ENCODE results near the gene TJP1.
"Not testable (repeated sequence)": the region's sequence is repeated elsewhere in the genome, so short reads cannot be mapped to it uniquely, and the experiment has no call there.

Gene TJP1

GRCh38 chr15:29680465-29681165 lies 141.7 kb downstream of the TJP1 start:
- no peak for DNase-seq

- DNase-seq, result no peak
Observed at GRCh38 chr15:29678504-29679034, 143.7 kb downstream of the TJP1 start.

- DNase-seq, result no peak
Observed at GRCh38 chr15:29677871-29678461, 144.3 kb downstream of the TJP1 start.

- no peak for DNase-seq
Observed at GRCh38 chr15:29677455-29677854, 144.8 kb downstream of the TJP1 start.

- DNase-seq, result no peak
Observed at GRCh38 chr15:29676961-29677402, 145.3 kb downstream of the TJP1 start.

- DNase-seq, result not testable (repeated sequence)
Observed at GRCh38 chr15:29676374-29676960, 145.8 kb downstream of the TJP1 start.

GRCh38 chr15:29675791-29676301 lies 146.4 kb downstream of the TJP1 start:
- DNase-seq, result no peak

- DNase-seq, result no peak
Observed at GRCh38 chr15:29674661-29675533, 147.4 kb downstream of the TJP1 start.

GRCh38 chr15:29672923-29673809 lies 149.1 kb downstream of the TJP1 start:
- no peak for DNase-seq

- DNase-seq, result no peak
Observed at GRCh38 chr15:29672446-29672845, 149.8 kb downstream of the TJP1 start.

- DNase-seq, result not testable (repeated sequence)
Observed at GRCh38 chr15:29672046-29672445, 150.2 kb downstream of the TJP1 start.

GRCh38 chr15:29670998-29671981 lies 151.0 kb downstream of the TJP1 start:
- no peak for DNase-seq

- no peak for DNase-seq
Observed at GRCh38 chr15:29670266-29670665, 152.0 kb downstream of the TJP1 start.

- no peak for DNase-seq
Observed at GRCh38 chr15:29669823-29670222, 152.4 kb downstream of the TJP1 start.

- peak; percentile 30 to 44 (median 44) for DNase-seq
Observed at GRCh38 chr15:29668120-29668602, 154.1 kb downstream of the TJP1 start.

- DNase-seq, result no peak
Observed at GRCh38 chr15:29666241-29666640, 156.0 kb downstream of the TJP1 start.

GRCh38 chr15:29665444-29666003 lies 156.7 kb downstream of the TJP1 start:
- no peak for DNase-seq

- no peak for DNase-seq
Observed at GRCh38 chr15:29664406-29664805, 157.9 kb downstream of the TJP1 start.

- not testable (repeated sequence) for DNase-seq
Observed at GRCh38 chr15:29657476-29657817, 164.8 kb downstream of the TJP1 start.
